ENCODE measurements around the gene UNC93B1. TPM values are rescaled to one million over a fixed set of nuclear protein-coding genes. Genes with fewer than 3 reads are reported as not detected.

Gene UNC93B1
- total RNA-seq, 2 experiments from 2014 or later: 18.4 to 19.0 TPM

DNA sequence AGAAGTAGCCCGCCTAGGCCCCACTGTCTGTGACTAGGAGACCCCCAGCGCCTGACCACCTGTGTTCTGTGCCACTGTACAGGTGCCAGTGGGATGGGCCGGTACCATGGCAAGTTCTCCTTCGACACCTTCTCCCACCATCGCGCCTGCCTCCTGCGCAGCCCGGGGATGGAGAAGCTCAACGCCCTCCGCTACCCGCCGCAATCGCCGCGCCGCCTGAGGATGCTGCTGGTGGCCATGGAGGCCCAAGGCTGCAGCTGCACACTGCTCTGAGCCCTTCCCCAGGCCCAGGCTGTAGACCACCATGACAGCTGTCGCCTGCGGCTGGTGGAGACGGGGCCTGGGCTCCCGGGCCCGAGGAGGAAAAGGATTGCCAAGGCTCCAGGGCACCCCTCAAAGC lies 23.8 kb upstream of the UNC93B1 start:
- CTCF ChIA-PET: no interaction called here
- no peak overlapping the region for H3K4me3 Mint-ChIP-seq
- no peak overlapping the region for H3K27ac Mint-ChIP-seq

GRCh38 chr11:68026391-68027105 lies 22.7 kb upstream of the UNC93B1 start:
- Mint-ChIP-seq H3K4me1 (ENCODE audit: low read depth) (peaks cover 19% of the 10 kb centered on the region), H3K27me3 (ENCODE audit: low read depth) (no peaks in the 10 kb centered on the region), H3K9me3 (peaks cover 7% of the 10 kb centered on the region), H3K36me3 (ENCODE audit: low read depth) (peaks cover 10% of the 10 kb centered on the region), H3K27ac (no peak overlapping the region), H3K4me3 (no peak overlapping the region)
- intact Hi-C loops (cut with micrococcal nuclease): no loop called here
- CTCF ChIA-PET: no interaction called here
- no peak for DNase-seq

More for the DNA sequence above, 23.8 kb upstream of the UNC93B1 start:
- Mint-ChIP-seq H3K9me3 (peaks cover 7% of the 10 kb centered on the region), H3K27me3 (ENCODE audit: low read depth) (no peaks in the 10 kb centered on the region), H3K36me3 (ENCODE audit: low read depth) (peaks cover 10% of the 10 kb centered on the region), H3K4me1 (ENCODE audit: low read depth) (peaks cover 23% of the 10 kb centered on the region)
- intact Hi-C loops (cut with micrococcal nuclease): no loop called here
- DNase-seq: no peak

DNA sequence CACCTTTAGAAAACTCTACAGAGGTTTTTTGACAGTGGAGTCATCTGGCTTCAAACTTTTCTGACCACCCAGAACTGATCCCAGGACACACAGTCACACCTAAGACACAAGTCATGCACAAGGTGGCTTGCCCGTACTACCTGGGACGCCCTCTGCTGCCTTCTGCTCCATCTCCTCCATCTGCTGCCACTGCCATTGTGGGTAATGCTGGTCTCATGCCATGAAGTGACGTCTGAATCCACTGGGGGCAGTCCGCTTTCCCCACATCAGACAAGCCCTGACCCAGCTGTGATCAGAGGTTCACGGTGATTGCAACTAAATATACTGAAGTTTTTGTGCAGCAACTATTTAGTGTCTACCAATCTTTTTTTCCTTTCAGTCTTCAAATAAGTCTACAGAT lies 21.1 kb upstream of the UNC93B1 start:
- Mint-ChIP-seq H3K4me3 (no peak overlapping the region), H3K4me1 (ENCODE audit: low read depth) (peaks cover 14% of the 10 kb centered on the region), H3K27me3 (ENCODE audit: low read depth) (no peaks in the 10 kb centered on the region), H3K27ac (no peak overlapping the region), H3K9me3 (peaks cover 7% of the 10 kb centered on the region), H3K36me3 (ENCODE audit: low read depth) (peaks cover 10% of the 10 kb centered on the region)
- no peak for DNase-seq
- intact Hi-C loops (cut with micrococcal nuclease): no loop called here
- CTCF ChIA-PET: interaction anchor here (0.5 to 0.7 kb wide), 2 partner anchors 182 to 184 kb away, joined by 4 read pairs; no protein-coding TSS in a partner anchor

DNA sequence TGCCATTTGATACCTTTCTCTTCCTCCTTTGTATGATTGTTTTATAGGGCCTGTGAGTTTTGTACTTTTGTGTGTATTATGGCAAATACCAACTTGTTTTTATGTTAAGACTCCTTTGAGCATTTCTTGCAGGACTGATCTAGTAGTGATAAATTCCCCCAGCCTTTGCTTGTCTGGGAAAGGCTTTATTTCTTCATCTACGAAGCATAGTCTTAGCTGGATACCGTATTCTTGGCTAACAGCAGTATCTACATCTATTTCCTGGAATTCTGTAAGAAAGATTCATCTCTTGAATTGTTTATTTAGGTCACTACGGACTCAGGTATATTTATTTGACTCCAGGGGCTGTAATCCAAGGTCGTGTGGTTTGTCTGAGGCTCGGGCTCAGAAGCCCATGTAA lies 20.6 kb upstream of the UNC93B1 start:
- CTCF ChIA-PET: no interaction called here
- Mint-ChIP-seq H3K27ac (no peak overlapping the region), H3K36me3 (ENCODE audit: low read depth) (peaks cover 10% of the 10 kb centered on the region), H3K27me3 (ENCODE audit: low read depth) (no peaks in the 10 kb centered on the region), H3K4me1 (ENCODE audit: low read depth) (peaks cover 9% of the 10 kb centered on the region), H3K4me3 (no peak overlapping the region), H3K9me3 (peaks cover 7% of the 10 kb centered on the region)
- intact Hi-C loops (cut with micrococcal nuclease): no loop called here
- DNase-seq: no peak

- intact Hi-C loops (cut with micrococcal nuclease): no loop called here
- Mint-ChIP-seq H3K27ac (no peak overlapping the region), H3K4me1 (ENCODE audit: low read depth) (no peaks in the 10 kb centered on the region), H3K4me3 (no peak overlapping the region), H3K9me3 (peaks cover 7% of the 10 kb centered on the region), H3K36me3 (ENCODE audit: low read depth) (peaks cover 8% of the 10 kb centered on the region), H3K27me3 (ENCODE audit: low read depth) (no peaks in the 10 kb centered on the region)
- CTCF ChIA-PET: no interaction called here
- no peak for DNase-seq
Observed at GRCh38 chr11:68022531-68022930, 18.6 kb upstream of the UNC93B1 start.

GRCh38 chr11:68021167-68021787 lies 17.4 kb upstream of the UNC93B1 start:
- no peaks in the 10 kb centered on the region for H3K27me3 Mint-ChIP-seq (ENCODE audit: low read depth)
- H3K4me1 Mint-ChIP-seq (ENCODE audit: low read depth): no peaks in the 10 kb centered on the region
- CTCF ChIA-PET: no interaction called here
- H3K4me3 Mint-ChIP-seq: no peak overlapping the region
- no peak for DNase-seq
- peaks cover 8% of the 10 kb centered on the region for H3K36me3 Mint-ChIP-seq (ENCODE audit: low read depth)
- peaks cover 7% of the 10 kb centered on the region for H3K9me3 Mint-ChIP-seq
- no peak overlapping the region for H3K27ac Mint-ChIP-seq
- intact Hi-C loops (cut with micrococcal nuclease): no loop called here

DNA sequence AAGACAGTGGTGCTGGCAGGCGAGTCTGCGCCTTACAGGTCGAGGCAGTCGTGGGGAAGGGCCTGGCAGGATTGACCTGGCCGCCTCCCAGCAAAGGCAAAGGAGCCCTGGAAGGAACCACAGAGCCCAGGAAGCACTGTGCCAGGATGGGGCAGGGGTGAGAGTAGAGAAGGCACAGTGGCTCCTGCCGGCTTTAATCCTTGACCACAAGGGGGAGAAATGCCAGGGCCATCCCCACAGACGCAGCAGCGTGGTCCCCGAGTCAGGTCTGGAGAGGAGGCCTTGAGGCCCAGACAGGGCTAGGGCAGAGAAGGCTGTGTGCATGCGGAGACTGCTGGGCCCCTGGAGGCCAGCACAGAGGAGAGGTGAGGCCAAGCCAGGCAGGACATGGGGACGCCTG lies 16.7 kb upstream of the UNC93B1 start:
- H3K27ac Mint-ChIP-seq: no peak overlapping the region
- H3K36me3 Mint-ChIP-seq (ENCODE audit: low read depth): peaks cover 8% of the 10 kb centered on the region
- CTCF ChIA-PET: no interaction called here
- H3K27me3 Mint-ChIP-seq (ENCODE audit: low read depth): no peaks in the 10 kb centered on the region
- no peak for DNase-seq
- H3K9me3 Mint-ChIP-seq: peaks cover 7% of the 10 kb centered on the region
- no peak overlapping the region for H3K4me3 Mint-ChIP-seq
- no peaks in the 10 kb centered on the region for H3K4me1 Mint-ChIP-seq (ENCODE audit: low read depth)
- intact Hi-C loops (cut with micrococcal nuclease): no loop called here

- DNase-seq: no peak
- H3K27me3 Mint-ChIP-seq (ENCODE audit: low read depth): no peaks in the 10 kb centered on the region
- peaks cover 2% of the 10 kb centered on the region for H3K9me3 Mint-ChIP-seq
- CTCF ChIA-PET: no interaction called here
- H3K27ac Mint-ChIP-seq: no peak overlapping the region
- intact Hi-C loops (cut with micrococcal nuclease): no loop called here
- H3K4me1 Mint-ChIP-seq (ENCODE audit: low read depth): no peaks in the 10 kb centered on the region
- H3K4me3 Mint-ChIP-seq: no peak overlapping the region
- no peaks in the 10 kb centered on the region for H3K36me3 Mint-ChIP-seq (ENCODE audit: low read depth)
Observed at GRCh38 chr11:68019486-68019885, 15.6 kb upstream of the UNC93B1 start.

DNA sequence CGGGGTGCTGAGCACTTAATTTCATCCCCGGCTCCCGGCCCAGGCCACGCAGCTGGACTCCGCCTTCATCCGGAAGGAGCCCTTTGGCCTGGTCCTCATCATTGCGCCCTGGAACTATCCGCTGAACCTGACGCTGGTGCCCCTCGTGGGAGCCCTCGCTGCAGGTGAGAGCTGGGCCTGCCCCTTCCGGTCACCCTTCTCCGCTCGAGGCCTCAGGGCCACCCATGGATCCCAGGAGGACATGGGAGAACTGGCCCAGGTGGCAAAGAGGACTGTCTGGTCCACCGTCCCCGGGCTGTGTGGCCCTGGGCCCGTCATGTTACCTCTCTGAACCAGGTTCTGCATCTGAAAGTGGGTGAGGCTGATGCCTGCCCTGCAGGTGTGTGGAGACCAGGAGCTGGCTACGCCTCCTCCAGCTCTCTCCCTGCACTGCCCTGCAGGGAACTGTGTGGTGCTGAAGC lies 14.9 kb upstream of the UNC93B1 start:
- Mint-ChIP-seq H3K4me3 (no peak overlapping the region), H3K27ac (no peak overlapping the region), H3K27me3 (ENCODE audit: low read depth) (no peaks in the 10 kb centered on the region), H3K36me3 (ENCODE audit: low read depth) (no peaks in the 10 kb centered on the region), H3K9me3 (no peaks in the 10 kb centered on the region), H3K4me1 (ENCODE audit: low read depth) (no peaks in the 10 kb centered on the region)
- no peak for DNase-seq
- intact Hi-C loops (cut with micrococcal nuclease): no loop called here
- CTCF ChIA-PET: no interaction called here

GRCh38 chr11:68017980-68018729 lies 14.3 kb upstream of the UNC93B1 start:
- Mint-ChIP-seq H3K4me1 (ENCODE audit: low read depth) (no peaks in the 10 kb centered on the region), H3K4me3 (no peak overlapping the region), H3K27me3 (ENCODE audit: low read depth) (no peaks in the 10 kb centered on the region), H3K36me3 (ENCODE audit: low read depth) (no peaks in the 10 kb centered on the region), H3K27ac (no peak overlapping the region), H3K9me3 (no peaks in the 10 kb centered on the region)
- no peak for DNase-seq
- intact Hi-C loops (cut with micrococcal nuclease): no loop called here
- CTCF ChIA-PET: no interaction called here

DNA sequence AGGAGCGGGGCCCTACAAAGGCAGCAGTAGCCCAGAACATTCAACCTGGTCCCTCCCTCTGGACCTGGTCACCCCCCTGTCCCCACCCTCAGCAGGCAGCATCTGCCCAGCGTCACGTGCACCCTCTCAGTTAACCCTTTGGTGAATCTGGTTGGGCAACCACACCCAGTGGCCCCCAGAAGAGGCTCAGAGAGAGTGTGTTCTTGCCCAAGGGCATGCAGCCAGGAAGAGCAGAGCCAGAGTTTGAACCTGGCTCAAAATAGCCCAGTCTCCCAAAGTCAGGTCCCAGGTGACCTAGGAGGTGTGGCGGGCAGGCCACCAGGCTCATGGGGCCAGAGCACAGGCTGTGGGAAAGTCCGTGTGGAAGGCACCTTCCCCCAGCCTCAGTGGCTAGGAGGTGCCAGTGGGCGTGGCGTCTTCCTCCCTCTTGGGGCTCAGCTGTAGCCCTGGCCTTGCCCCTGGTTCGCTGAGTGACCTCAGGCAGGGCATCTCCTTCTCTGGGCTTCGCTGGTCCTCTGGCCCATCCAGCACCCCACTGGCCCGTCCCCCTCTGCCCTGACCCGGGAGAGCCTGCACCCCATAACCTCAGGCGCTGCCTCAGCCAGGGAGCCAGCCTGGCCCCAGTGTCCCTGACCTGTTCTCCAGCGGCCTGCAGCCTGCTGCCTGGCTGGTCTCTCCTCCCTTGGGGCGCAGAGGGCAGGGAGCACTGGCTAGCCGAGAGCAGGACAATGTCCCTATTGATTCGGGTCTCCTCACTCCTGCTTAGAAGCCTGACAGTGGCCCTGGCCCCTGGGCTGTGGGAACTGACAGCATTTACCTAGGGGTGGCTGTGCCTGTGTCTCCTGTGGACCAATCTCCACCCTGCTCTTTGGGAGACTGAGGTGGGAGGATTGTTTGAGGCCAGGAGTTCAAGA lies 13.3 kb upstream of the UNC93B1 start:
- no peak for DNase-seq
- Mint-ChIP-seq H3K4me1 (ENCODE audit: low read depth) (no peaks in the 10 kb centered on the region), H3K9me3 (no peaks in the 10 kb centered on the region), H3K36me3 (ENCODE audit: low read depth) (no peaks in the 10 kb centered on the region), H3K4me3 (no peak overlapping the region), H3K27ac (no peak overlapping the region), H3K27me3 (ENCODE audit: low read depth) (no peaks in the 10 kb centered on the region)
- CTCF ChIA-PET: no interaction called here
- intact Hi-C loops (cut with micrococcal nuclease): no loop called here

Data from activated naive CD4-positive, alpha-beta T cell treated with anti-CD3 and anti-CD28 coated beads for 36 hours (primary cell).